NCI-H82 treated with DMSO at 0.1 percent for 48 hours (cell line): ENCODE data around the gene C12orf75.

Source experiments
- DNase-seq: peaks from one replicate; lab custom pipeline; 2025; ENCODE audit not compliant: unreplicated experiment; lab: John Stamatoyannopoulos, UW

C12orf75 gene

DNA sequence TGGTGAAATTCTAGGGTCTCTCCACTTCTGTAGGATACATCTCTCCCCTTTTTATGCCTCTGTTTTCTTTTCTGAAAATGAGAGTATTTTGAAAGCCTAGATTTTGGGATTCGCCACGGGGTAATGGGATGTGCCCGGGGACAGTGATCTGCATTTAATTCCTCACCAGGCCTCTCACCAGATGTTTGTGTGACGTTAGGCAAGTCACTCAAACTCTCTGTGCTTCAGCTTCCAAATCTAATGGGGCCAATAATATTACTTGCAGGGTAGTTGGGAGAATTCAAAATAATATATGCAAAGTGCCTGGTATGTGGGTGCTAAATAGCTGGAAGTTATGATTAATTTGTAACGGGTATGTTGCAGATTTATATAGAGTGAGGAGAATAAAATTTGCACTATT lies 78.8 kb downstream of the C12orf75 start:
- DNase-seq = no peak

- DNase-seq = peak; percentile 56
These were observed 79.4 kb downstream of the C12orf75 start for GRCh38 chr12:105409801-105410471.

DNA sequence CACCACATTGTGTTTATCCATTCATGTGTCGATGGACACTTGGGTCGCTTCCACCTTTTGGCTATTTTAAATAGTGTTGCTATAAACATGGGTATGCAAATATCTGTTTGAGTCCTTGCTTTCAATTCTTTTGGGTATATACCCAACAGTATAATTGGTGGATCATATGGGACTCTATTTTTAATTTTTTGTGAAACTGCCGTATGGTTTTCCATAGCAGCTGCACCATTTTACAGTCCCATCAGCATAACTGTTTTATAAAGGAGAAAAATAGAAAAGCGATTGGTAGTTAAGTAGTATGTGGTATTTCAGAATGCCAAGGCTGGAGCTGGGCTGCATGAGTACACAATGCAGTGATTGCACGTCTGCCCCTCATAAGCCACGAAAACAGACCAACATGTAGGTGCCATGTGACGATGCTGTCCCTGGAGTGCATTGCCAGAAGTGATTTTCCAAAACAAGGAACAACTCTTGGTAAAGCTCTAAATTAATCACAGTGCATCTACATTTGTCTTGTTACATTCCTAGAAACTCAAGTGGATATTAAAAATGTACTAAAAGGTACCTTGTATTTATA lies 83.5 kb downstream of the C12orf75 start:
- DNase-seq = no peak

GRCh38 chr12:105417732-105418131 lies 87.2 kb downstream of the C12orf75 start:
- DNase-seq = no peak

GRCh38 chr12:105418229-105418628 lies 87.7 kb downstream of the C12orf75 start:
- no peak for DNase-seq

DNA sequence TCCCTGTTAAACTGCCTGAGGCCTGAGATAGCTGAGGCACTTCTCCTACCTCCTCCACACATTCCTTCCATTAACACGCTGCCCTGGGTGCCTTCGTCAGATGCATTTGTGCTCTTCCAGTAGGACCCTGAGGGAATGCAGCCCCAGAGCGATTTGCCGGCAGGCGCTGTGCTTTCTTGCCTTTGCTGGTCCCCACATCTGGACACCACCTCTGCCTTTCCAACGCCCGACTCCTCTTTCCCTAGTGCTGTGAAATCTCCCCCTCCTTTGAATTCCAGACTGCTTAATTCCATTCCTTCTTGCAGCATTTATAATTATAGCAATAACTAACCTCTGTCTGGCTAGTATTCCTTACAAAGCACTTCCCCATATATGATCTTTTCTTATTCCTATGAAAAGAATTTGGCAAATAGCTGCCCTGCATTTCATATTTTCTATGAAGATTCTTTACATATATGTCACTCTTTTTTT lies 88.4 kb downstream of the C12orf75 start:
- no peak for DNase-seq

GRCh38 chr12:105419606-105420005 lies 89.1 kb downstream of the C12orf75 start:
- DNase-seq = peak; percentile 46

DNA sequence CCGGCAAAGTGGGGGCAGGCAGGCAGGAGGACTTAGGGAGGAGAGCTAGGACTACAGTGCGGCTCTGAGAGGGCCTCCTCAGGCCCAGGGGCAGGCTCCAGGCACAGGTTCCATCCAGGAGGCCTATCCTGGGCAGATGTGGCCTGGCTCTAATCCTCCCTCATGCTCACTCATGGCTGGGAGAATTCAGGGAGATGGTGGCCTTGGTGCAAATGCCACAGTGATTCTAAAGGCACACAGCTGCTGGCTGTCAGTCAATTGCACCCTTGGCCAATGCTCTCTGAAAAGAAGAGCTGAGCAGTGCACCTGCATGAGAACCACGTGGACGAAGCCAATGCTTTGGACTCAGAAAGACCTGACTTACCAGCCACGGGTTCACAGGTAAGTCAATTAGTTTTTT lies 89.6 kb downstream of the C12orf75 start:
- DNase-seq = no peak

- DNase-seq = peak; percentile 34
These were observed 90.3 kb downstream of the C12orf75 start for GRCh38 chr12:105420659-105421240.
